ENCODE data around the gene MATR3.

Gene MATR3

DNA sequence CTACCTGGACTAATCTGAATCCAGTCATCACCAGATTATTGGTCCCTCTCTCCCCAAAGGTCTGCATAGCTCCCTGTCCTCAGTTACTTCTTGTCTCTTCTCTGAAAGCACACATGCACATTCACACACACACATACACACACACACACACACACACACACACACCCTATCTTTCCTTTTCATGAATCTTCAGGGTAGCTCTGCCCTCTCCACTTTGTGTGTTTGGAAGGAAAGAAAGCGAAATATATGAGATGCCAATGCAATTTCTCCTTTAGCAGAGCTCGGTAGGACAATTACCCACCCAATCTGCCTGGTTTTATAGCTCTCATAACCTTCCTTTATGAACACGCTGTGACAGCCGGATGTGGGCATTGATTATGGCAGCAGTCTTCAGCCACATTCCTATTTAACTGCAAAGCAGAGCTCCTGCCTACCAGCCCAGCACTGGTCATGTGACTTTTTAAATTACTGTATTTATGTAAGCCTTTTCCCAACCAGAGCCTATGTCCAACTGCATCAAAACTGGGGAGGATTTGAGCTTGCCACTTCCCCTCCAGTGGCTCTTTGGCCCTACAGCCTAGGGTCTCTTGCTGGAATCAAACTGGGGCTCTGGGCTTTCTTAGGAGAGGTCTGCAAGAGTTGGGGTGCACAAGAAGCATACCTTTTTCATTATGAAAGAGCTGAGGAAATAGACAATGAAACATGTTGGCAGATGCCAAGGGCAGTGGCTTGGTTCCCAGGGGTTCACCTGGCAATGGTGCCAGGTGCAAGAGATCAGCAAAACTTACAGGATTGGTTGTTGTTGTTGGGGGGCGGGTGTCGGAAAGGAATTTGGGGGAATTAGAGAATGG lies 20.8 kb upstream of the MATR3 start:
- DNase-seq = peak; percentile 75

- no peak for DNase-seq
Observed at GRCh38 chr5:139273322-139273571, 20.3 kb upstream of the MATR3 start.

DNA sequence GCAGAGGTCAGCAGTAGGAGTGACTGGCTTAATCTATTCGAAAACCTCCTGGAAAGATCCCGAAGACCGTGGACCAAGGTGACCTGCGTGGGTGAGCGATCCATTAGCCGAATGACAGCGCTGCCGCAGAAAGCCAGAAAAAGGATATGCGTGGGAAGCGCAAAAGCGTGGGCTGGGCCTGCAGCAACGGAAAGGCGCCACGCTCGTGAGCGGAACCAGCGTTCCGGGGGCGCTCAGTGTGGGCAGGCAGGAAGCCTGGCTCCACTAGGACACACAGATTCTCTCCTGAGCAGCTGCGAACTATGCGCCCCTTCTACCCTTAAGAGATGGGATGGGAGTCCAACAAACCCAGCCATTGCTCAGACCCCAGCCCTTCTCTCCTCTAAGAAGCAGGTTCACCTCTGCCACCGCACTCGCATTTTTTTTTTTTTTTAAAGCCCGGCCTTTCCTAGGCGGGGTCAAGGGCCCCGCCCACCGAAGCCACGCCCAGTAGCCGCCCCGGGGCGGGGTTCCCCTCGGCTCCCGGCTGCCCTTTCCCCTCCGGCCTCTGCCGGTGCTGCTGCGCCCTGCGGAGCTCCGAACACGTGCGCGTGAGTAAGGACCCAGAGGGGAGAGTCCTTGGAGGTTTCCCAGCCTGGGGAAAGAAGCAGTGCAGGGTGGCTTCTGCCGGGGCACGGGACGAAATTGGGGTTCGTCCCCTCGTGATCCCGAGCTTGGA lies 19.8 kb upstream of the MATR3 start:
- DNase-seq = peak; percentile 47

- no peak for DNase-seq
Observed at GRCh38 chr5:139275536-139275935, 18.0 kb upstream of the MATR3 start.

- no peak for DNase-seq
Observed at GRCh38 chr5:139275956-139276355, 17.6 kb upstream of the MATR3 start.

DNA sequence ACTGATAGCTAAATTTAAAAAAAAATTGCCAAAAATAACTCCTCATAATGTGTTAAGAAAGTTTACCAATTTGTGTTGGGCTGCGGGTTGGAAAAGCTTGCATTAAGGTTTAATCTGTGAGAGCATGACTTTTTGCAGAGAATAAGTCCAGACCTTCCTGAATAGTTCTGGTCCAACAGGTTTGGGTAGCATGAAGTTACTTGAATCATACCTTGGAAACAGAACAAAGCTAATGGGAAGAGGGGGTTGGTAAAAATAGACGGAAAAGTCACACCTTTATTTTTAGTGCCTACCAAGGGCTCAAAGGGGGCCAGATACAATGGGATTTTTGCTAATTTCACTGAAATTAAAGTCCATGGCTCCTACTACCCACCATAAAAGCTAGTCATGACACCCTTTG lies 17.1 kb upstream of the MATR3 start:
- no peak for DNase-seq

DNA sequence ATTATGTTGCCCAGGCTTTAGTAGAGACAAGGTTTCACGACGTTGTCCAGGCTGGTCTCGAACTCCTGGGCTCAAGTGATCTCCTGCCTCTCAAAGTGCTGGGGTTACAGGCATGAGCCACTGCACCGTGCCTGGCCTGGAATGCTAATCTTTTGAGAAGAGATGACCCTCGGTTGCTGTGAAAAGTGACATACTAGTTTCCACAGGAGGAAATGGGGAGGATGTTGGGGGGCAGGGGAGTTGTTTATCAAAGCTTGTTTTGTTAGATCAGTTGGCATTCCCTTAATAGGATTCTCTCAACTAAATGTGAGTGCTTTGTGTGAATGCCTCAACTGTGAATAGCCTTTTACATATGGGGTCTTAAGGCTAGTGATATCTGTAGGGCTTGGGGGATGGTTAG lies 16.4 kb upstream of the MATR3 start:
- no peak for DNase-seq

GRCh38 chr5:139278540-139279274 lies 14.8 kb upstream of the MATR3 start:
- no peak for DNase-seq

GRCh38 chr5:139282197-139282557 lies 11.4 kb upstream of the MATR3 start:
- DNase-seq = no peak

DNA sequence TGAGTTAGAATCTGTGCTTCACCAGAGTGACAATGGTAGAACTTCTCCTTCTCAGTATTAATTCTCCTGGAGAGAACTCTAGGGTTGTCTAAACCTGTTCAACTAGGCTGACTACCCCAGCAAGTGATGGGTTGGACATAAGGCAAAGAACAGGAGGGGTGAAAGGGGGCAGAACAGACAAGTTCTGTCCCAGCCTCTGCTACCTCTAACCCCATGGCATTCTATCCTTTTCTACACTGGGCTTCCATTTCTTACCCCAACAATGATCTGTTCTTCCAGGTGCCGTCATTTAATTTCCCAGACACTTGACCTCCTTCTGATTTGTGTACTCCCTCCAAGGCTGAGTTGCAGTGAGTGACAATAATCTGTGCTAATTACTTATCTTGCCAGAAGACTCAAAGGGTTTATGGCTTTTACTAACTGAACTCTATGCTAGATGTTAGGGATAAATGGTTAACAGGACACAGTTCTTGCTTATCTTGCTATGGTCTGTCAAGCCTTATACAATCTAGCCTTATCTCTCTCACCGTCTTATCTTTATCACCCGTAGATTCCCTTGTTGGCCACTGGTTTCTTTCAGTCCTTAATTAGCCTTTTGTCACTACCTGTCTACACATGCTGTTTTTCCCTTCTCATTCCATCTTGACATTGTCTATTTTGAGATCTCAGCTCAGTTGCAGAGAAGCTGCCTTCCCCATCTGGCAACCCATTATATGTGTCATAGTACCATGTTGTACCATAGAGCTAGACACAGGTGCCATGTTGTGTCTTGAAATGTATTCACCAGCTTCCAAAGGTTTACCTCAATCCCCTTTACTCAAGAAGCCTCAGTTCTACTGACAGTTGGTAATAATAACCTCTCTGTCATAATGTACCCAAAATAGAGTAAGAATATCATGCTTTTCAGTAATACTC lies 10.0 kb upstream of the MATR3 start:
- no peak for DNase-seq

GRCh38 chr5:139284295-139284694 lies 9.2 kb upstream of the MATR3 start:
- DNase-seq = no peak

DNA sequence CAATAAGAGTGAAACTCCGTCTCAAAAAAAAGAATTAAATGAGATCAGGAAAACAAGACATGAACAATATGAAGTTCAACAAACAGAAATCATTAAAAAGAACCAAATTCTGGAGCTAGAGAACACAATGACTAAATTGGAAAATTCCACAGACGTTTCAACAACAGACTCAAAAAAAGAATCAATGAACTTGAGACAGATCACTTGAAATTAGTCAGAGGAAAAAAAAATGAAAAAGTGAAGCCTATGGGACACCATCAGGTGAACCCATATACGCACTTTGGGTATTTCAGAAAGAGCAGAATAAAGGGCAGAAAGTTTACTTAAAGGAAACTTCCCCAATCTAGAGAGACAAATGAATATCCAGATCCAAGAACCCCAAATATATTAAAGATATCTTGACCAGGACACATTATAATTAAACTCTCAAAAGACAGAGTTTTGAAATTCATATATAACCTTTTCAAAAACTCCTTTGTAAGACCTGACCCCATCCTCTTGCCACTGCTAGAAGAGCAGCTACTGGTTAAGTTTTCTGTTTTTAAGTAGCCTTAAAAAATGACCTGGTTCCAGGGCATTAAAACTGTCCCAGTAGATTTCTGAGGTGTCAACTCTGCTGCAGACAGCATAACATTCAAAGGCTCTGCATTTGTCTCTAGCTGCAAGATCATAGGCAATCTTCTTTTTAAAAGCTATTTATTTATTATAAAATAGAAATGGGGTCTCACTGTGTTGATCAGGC lies 7.7 kb upstream of the MATR3 start:
- no peak for DNase-seq

DNA sequence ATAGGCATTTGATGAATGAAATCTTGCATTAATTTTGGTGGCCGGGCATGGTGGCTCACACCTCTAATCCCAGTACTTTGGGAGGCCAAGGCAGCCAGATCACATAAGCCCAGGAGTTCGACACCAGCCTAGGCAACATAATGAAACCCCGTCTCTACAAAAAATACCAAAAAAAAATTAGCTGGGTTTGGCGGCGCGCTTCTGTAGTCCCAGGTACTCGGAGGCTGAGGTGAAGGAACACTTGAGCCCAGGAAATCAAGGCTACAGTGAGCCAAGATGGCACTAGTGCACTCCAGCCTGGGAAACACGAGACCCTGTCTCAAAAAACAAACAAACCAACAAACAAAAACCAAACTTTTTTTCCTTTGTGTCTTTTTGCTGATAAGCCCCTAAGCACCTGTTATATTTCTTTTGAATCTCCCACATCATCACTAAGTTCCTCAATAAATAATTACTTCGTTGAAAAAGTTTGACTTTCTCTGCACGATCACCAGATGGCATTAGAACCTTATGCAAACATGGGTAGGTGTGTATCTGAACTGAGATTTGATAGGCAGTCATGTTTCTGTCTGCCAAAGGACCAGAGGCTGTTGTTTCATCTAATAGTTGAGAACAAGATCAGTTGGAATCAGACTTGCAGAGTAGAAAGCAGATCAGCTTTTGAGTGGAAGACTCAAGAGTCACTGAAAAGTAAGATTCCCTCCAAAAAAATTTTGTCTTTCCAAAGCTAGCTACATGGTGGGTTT lies 5.5 kb upstream of the MATR3 start:
- no peak for DNase-seq

DNA sequence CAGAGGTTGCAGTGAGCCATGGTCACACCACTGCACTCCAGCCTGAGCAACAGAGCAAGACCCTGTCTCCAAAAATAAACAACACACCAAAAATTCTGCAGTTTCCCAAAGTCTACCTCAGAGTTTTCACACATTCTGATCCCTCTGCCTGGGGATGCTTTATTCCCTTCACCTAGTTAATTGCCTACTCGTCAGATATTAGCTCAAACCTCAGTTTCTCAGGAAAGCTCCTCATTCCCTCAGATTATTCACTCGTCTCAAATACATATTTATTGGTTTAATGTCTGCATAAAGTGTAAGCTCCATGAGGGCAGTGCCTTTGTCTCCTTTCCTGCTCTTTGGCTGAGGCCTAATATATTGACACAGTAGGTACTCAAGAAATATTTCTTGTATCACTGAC lies 2.5 kb upstream of the MATR3 start:
- no peak for DNase-seq

DNA sequence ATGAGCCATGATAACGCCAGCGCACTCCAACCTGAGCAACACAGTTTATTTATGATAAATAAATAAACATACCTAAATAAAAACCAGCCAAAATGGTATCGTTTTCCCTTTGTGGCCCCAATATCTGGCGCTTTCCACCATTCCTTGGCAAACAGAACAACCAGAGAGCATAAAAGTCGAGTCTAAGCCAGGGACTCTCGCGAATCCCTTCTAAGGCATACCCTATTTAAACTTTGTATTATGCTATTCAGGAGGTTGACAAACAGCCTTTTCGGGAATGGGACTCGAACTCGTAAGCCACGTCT lies 386 bp upstream of the MATR3 start:
- no peak for DNase-seq

DNA sequence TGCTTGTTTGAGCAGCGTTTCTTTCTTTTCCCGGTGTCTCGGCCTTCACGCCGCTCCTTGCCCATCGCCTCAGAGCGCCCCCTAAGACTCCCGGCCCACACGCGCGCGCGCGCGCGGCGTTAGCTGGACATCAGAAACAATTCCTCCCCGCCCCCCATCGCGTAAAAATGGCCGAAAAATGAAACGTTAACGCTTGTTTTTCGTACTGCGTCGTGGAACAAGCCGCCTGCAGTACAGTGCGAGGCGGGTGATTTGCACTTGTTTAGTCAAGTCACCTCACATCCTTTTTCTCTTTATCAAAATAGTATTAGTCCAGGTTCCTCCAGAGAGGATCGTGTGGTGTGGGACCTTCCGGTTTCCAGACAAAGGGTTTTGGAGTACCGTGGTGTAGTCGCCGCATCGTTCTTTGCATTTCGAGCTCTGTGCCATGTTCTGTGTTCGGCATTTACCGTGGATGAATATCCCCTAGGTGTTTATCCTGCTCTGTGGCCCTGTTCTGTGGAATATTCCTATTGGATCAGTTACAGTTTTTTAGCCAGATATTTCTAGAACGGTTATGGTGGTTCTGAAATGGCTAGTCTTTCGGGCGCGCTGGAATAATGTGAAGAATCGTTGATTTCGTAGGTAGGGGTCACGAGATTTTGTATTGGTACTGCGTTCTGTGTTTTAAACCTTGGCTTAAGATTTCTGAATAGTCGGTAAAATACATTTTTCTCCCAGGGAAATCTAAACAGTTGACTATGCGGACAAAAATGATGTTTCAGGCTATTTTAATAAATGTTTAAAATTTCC lies 1.0 kb downstream of the MATR3 start:
- peak; percentile 79 for DNase-seq

DNA sequence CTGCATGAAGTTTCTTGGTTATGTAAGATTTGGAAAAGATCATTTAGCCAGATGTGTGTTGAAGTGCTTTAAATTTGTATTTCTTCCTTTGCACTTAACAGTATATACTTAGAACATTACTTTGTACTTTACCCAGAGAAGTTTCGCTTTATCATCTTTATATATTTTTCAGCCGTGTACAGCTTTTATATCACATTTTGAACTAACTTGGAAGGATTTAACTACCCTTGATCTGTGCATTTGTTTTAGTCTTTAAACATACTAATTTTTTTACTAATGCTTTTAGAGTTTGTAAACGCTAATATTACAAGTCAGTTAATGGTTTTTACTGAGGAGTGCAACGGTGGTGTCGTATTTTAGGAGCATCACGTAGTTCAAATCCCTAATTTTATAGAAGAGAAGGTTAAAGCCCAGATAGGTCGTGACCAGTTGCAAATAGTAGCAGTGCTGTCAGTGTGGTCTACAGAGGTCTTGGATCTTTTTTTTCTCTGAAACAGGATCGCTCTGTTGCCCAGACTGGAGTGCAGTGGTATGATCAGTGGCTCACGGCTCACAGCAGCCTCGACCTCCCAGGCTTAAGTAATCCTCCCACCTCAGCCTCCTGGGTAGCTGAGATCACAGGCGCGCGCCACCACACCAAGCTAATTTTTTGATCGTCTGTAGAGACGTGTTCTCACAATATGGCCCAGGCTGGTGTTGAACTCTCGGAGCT lies 2.0 kb downstream of the MATR3 start:
- no peak for DNase-seq

- DNase-seq = no peak
Observed at GRCh38 chr5:139296198-139296597, 2.7 kb downstream of the MATR3 start.

- no peak for DNase-seq
Observed at GRCh38 chr5:139296862-139297326, 3.4 kb downstream of the MATR3 start.
